GM21423 (cell line): Measurements from ENCODE around the gene MAP3K15.

Experiments
- ATAC-seq: cut with Tn5 transposase; IDR thresholded peaks from one replicate; pipeline ENCODE4 v1.9.1; 2021; ENCODE audit warnings: mild to moderate bottlenecking, moderate library complexity; ENCODE audit not compliant: unreplicated experiment

MAP3K15 gene

GRCh38 chrX:19344661-19345060 is 170.6 kb downstream of the MAP3K15 start:
- ATAC-seq: no peak

- ATAC-seq: peak; percentile 98
These were observed 171.5 kb downstream of the MAP3K15 start, which contains the start of gene PDHA1 for GRCh38 chrX:19343535-19344408. Gene PDHA1, plus strand, starts transcription at chrX:19343927. Its CDS starts 111 bp downstream, at chrX:19344038.

- ATAC-seq: no peak
These were observed 172.2 kb downstream of the MAP3K15 start for GRCh38 chrX:19343085-19343534.

GRCh38 chrX:19342331-19342906 is 172.9 kb downstream of the MAP3K15 start:
- ATAC-seq: no peak

- no peak for ATAC-seq
These were observed 180.2 kb downstream of the MAP3K15 start for GRCh38 chrX:19334945-19335626.

DNA sequence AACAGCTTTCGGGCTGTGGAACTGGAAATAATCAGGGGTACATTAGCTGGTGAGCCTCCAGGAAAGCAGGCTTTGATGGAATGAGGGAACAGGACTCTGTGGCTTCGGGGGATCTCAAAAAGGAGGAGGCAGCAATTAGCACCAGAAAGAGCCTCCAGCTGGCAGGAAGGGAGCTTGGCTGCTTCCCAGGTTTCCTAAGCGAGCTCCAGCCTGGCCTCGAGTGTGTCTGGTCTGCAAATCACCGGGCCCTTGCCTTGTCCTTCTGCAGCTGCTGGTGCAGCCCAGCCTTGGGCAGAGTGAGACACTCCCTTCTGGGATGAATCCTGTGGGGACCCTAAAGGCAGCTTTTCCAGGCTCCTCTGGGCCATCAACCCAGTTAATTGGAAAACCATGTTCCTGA is 182.3 kb downstream of the MAP3K15 start:
- ATAC-seq: no peak

- ATAC-seq: no peak
These were observed 183.5 kb downstream of the MAP3K15 start for GRCh38 chrX:19331831-19332230.

- ATAC-seq: no peak
These were observed 188.7 kb downstream of the MAP3K15 start for GRCh38 chrX:19326567-19326966.
